Karpas-422 (cell line): ENCODE measurements around the gene HOXD10. TPM values are rescaled to one million over a fixed set of nuclear protein-coding genes. Genes with fewer than 3 reads are reported as not detected.

Experiments
- DNase-seq: peaks from one replicate; pipeline ENCODE4 v3.0.0-alpha.2; 2015
- H2AFZ ChIP-seq: fragments of 200-600 bp; sonication (generic); 2 replicates; pipeline ENCODE4 v1.6.1; 2014; ENCODE audit warnings: antibody characterized with exemption, low read length, mixed read lengths
- H3K27ac ChIP-seq: fragments of 200-600 bp; sonication (generic); 2 replicates; pipeline ENCODE4 v1.5.1; 2014; ENCODE audit warnings: mild to moderate bottlenecking, low read length, moderate library complexity
- H3K27me3 ChIP-seq: fragments of 200-600 bp; sonication (generic); 2 replicates; pipeline ENCODE4 v1.6.1; 2014; ENCODE audit warnings: low read length, mixed read lengths
- H3K36me3 ChIP-seq: fragments of 200-600 bp; sonication (generic); 2 replicates; pipeline ENCODE4 v1.6.1; 2014; ENCODE audit warnings: low read length, mixed read lengths; ENCODE audit not compliant: insufficient read depth
- H3K4me1 ChIP-seq: fragments of 200-600 bp; sonication (generic); 2 replicates; pipeline ENCODE4 v1.6.1; 2014; ENCODE audit warnings: mild to moderate bottlenecking, low read length, mixed read lengths
- H3K4me2 ChIP-seq: fragments of 200-600 bp; sonication (generic); 2 replicates; pipeline ENCODE4 v1.6.1; 2014; ENCODE audit warnings: low read length, low read depth, mild to moderate bottlenecking; ENCODE audit not compliant: poor library complexity, severe bottlenecking
- H3K4me3 ChIP-seq: fragments of 200-600 bp; sonication (generic); 2 replicates; pipeline ENCODE4 v1.5.1; 2014; ENCODE audit warnings: mild to moderate bottlenecking, antibody characterized with exemption, low read length, mixed read lengths
- H3K79me2 ChIP-seq: fragments of 200-600 bp; sonication (generic); 2 replicates; pipeline ENCODE4 v1.6.1; 2014; ENCODE audit warnings: mild to moderate bottlenecking, low read length, mixed read lengths
- H3K9ac ChIP-seq: fragments of 200-600 bp; sonication (generic); 2 replicates; pipeline ENCODE4 v1.6.0; 2014; ENCODE audit warnings: low read length
- H3K9me2 ChIP-seq: fragments of 200-600 bp; sonication (generic), shearing (Covaris generic); replicated peaks from 2 replicates; pipeline ENCODE4 v1.6.0; 2014; ENCODE audit warnings: mild to moderate bottlenecking, low read length, moderate library complexity; ENCODE audit not compliant: insufficient read depth
- H3K9me3 ChIP-seq: fragments of 300-700, 200-600 bp; sonication (generic); 2 replicates; pipeline ENCODE4 v1.6.1; 2014; ENCODE audit warnings: low read length, mixed read lengths
- H4K20me1 ChIP-seq: fragments of 200-600 bp; sonication (generic); 2 replicates; pipeline ENCODE4 v1.6.1; 2014; ENCODE audit warnings: mild to moderate bottlenecking, antibody characterized with exemption, low read length, low read depth; ENCODE audit not compliant: insufficient read depth
- total RNA-seq: library from RNA; depleted of rRNA; stranded (reverse); fragments of >200 nt; shearing (Covaris generic); gene quantifications from 2 replicates; pipeline ENCODE4 v1.2.3, GENCODE V29; 2014; ENCODE audit warnings: low replicate concordance

HOXD10 gene
- total RNA-seq, 1 experiment from 2014 or later = not detected

- DNase-seq = no peak
- no peaks in the 10 kb centered on the region for H3K27me3 ChIP-seq
Measured at GRCh38 chr2:176075481-176075880, 41.1 kb upstream of the HOXD10 start.

DNA sequence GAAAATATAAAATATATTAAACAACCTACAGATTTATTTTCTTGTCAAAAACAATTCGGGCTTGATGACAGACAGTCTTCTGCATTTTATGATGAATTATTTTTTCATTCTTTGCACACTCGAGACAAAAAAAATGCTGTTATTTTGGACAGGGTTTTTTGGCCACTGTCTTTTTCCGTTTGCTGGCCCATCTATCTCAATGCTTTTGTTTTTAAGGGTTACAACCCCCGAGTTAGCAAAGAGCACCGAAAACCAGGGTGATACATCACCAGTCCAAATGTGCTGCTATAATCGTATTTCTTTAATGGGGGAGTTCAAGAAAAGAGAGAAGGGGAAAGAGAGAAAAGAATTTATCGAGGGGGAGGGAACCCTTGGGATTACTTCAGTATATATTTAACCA is 40.5 kb upstream of the HOXD10 start:
- Histone ChIP-seq H4K20me1 (no peaks in the 10 kb centered on the region), H3K36me3 (no peaks in the 10 kb centered on the region), H3K4me1 (no peaks in the 10 kb centered on the region), H3K9me3 (no peaks in the 10 kb centered on the region), H3K4me3 (no peak overlapping the region), H3K27ac (no peak overlapping the region), H3K9me2 (no peaks in the 10 kb centered on the region), H3K27me3 (no peaks in the 10 kb centered on the region), H2AFZ (no peak overlapping the region), H3K79me2 (no peaks in the 10 kb centered on the region), H3K4me2 (no peak overlapping the region), H3K9ac (no peak overlapping the region)
- no peak for DNase-seq

More at GRCh38 chr2:176075481-176075880, 41.1 kb upstream of the HOXD10 start:
- no peak overlapping the region for H3K27ac ChIP-seq
- no peaks in the 10 kb centered on the region for H3K9me2 ChIP-seq
- no peaks in the 10 kb centered on the region for H3K4me1 ChIP-seq
- H3K9ac ChIP-seq = no peak overlapping the region
- H3K36me3 ChIP-seq = no peaks in the 10 kb centered on the region
- H3K4me2 ChIP-seq = no peak overlapping the region
- H3K9me3 ChIP-seq = no peaks in the 10 kb centered on the region
- H3K4me3 ChIP-seq = no peak overlapping the region
- no peaks in the 10 kb centered on the region for H3K79me2 ChIP-seq
- no peak overlapping the region for H2AFZ ChIP-seq
- H4K20me1 ChIP-seq = no peaks in the 10 kb centered on the region

GRCh38 chr2:176076796-176077195 is 39.8 kb upstream of the HOXD10 start:
- Histone ChIP-seq H3K4me2 (no peak overlapping the region), H3K9me2 (no peaks in the 10 kb centered on the region), H3K36me3 (no peaks in the 10 kb centered on the region), H2AFZ (no peak overlapping the region), H3K27ac (no peak overlapping the region), H3K9ac (no peak overlapping the region), H3K27me3 (no peaks in the 10 kb centered on the region), H3K9me3 (no peaks in the 10 kb centered on the region), H4K20me1 (no peaks in the 10 kb centered on the region), H3K4me3 (no peak overlapping the region), H3K79me2 (no peaks in the 10 kb centered on the region), H3K4me1 (no peaks in the 10 kb centered on the region)
- no peak for DNase-seq

GRCh38 chr2:176078541-176079284 is 37.9 kb upstream of the HOXD10 start:
- Histone ChIP-seq H3K4me2 (no peak overlapping the region), H4K20me1 (no peaks in the 10 kb centered on the region), H3K9me2 (no peaks in the 10 kb centered on the region), H3K4me1 (no peaks in the 10 kb centered on the region), H3K79me2 (no peaks in the 10 kb centered on the region), H3K9ac (no peak overlapping the region), H2AFZ (no peak overlapping the region), H3K9me3 (no peaks in the 10 kb centered on the region), H3K36me3 (no peaks in the 10 kb centered on the region), H3K4me3 (no peak overlapping the region), H3K27ac (no peak overlapping the region), H3K27me3 (no peaks in the 10 kb centered on the region)
- DNase-seq = no peak

DNA sequence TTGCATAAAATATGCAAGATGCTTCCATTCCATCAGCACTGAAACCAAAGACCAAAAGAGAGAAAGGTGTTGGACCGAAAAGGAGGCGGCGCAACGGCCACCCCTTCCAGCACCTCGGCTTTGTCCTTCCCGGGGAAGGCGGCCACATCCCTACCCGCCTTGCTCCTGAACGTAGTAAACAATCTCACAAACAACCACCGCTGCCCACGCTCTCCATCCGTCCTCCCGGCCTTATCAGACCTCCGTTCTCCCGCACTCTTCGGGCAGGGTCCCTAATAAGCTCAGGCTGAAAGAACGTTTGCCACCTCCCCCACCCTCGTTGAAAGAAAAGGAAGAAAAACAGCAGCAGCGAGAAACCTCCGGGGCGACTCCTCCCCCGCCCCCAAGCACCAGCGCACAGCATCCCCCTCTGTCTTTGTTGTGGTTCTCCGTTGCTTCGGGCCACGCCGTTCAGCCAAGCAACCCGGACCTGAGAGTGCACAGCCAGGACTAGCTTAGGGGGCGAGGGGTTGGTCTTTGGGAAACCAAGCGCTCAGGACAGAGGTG is 37.2 kb upstream of the HOXD10 start:
- DNase-seq = no peak
- no peaks in the 10 kb centered on the region for H3K4me1 ChIP-seq
- no peak overlapping the region for H3K4me3 ChIP-seq
- no peaks in the 10 kb centered on the region for H3K79me2 ChIP-seq
- H3K9me2 ChIP-seq = no peaks in the 10 kb centered on the region
- no peaks in the 10 kb centered on the region for H3K36me3 ChIP-seq
- H3K9ac ChIP-seq = no peak overlapping the region
- H3K4me2 ChIP-seq = no peak overlapping the region
- H3K27ac ChIP-seq = no peak overlapping the region
- no peaks in the 10 kb centered on the region for H4K20me1 ChIP-seq
- H3K9me3 ChIP-seq = no peaks in the 10 kb centered on the region
- H3K27me3 ChIP-seq = no peaks in the 10 kb centered on the region
- H2AFZ ChIP-seq = no peak overlapping the region

DNA sequence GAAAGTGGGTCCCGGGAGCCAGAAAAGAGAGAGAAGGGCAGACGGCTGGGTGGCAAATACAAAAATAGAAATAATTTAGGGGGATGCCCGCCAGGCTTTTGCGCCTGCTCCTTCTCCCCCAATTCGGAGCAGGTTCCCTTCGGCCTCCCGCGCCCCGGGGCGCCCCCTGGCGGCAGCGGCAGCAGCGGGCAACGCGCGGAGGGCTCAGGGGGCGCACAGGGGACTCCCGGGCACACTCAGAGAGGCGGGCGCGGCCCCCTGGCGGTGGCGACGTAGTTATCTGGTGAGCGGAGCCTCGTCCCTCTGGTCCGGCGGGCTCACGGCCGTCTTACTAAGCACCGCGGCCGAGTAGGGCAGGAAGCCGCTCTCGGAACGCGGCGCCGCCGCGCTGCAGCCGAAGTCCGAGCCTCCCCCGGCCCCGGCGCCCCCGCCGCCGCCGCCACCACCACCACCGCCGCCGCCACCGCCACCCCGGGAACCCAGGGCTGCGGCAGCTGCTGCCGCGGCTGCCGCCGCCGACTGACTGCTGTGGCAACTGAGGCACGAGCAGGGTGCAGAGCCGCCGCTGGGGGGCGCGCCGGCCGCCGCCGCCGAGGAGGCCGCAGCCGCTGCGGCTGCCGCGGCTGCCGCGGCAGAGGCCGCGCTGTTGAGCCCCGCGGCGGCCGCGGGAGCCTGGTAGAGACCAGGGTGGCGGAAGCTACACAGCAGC is 36.6 kb upstream of the HOXD10 start:
- Histone ChIP-seq H3K4me1 (no peaks in the 10 kb centered on the region), H3K4me3 (no peak overlapping the region), H3K9ac (no peak overlapping the region), H3K36me3 (no peaks in the 10 kb centered on the region), H3K79me2 (no peaks in the 10 kb centered on the region), H4K20me1 (no peaks in the 10 kb centered on the region), H3K4me2 (no peak overlapping the region), H3K9me3 (no peaks in the 10 kb centered on the region), H3K9me2 (no peaks in the 10 kb centered on the region), H3K27me3 (no peaks in the 10 kb centered on the region), H2AFZ (no peak overlapping the region), H3K27ac (no peak overlapping the region)
- DNase-seq = no peak

DNA sequence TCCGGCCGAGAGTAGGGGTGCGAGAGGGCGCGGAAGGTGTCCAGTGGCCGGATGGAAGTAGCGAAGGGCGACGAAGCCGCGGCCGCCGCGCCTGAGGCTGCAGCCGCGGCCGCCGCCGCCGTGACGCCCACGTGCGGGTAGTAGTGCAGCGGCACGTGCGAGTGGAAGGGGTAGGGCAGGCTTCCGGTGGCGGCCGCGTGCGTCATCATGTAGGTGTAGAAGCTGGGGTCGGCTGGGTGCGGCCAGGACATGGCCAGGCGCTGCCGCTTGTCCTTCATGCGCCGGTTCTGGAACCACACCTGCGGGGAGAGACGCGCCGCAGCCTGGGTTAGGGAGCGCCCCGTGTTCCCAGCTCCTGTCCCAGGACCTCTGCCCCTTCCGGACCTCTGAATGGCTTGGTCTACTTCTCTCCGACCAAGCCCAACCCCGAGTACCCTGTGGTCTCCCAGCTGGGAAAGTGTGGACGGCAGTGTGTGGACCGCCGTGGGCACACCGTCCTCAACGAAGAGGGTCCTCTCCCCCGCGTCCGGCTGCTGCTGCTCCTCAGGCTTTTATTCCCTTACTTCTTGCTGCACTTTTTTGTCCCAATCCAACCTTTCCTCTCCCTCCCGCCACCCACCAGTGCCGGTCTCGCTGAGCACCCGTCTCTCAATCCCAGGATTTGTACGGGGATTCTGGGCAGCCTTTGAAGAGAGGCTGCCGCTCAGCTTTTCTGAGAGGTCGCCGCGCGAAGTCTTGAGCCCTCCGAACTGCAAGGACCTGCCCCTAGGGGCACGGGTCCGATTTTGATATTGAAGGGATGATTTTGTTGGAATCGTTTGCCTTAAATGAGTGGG is 35.8 kb upstream of the HOXD10 start:
- H3K9ac ChIP-seq = no peak overlapping the region
- H3K4me3 ChIP-seq = no peak overlapping the region
- H2AFZ ChIP-seq = no peak overlapping the region
- H4K20me1 ChIP-seq = no peaks in the 10 kb centered on the region
- H3K4me2 ChIP-seq = no peak overlapping the region
- no peaks in the 10 kb centered on the region for H3K9me2 ChIP-seq
- H3K4me1 ChIP-seq = no peaks in the 10 kb centered on the region
- H3K27ac ChIP-seq = no peak overlapping the region
- no peaks in the 10 kb centered on the region for H3K79me2 ChIP-seq
- no peak for DNase-seq
- H3K9me3 ChIP-seq = no peaks in the 10 kb centered on the region
- H3K27me3 ChIP-seq = no peaks in the 10 kb centered on the region
- no peaks in the 10 kb centered on the region for H3K36me3 ChIP-seq

DNA sequence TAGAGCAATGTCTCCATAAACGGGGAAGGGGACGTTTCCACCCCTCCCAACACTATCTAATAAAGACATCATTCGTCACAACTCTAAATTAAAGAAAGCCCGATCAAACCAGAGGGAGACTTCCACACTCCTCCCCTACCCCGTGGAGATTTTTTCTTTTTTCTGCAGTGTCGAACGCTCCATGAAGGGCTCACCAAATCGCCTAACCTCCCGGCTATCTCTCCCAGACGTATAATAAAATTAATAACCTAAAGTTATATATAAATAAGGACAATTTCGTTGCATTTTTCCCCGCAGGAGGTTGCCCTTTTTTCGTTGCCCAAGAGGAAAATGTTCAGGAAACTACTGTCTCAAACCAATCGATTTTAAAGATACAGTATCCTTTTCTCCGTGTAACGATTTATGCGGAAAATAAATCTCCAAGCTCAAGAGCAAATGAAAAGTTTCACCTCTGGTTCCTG is 35.2 kb upstream of the HOXD10 start:
- Histone ChIP-seq H3K4me2 (no peak overlapping the region), H3K9me2 (no peaks in the 10 kb centered on the region), H3K36me3 (no peaks in the 10 kb centered on the region), H2AFZ (no peak overlapping the region), H3K79me2 (no peaks in the 10 kb centered on the region), H3K9ac (no peak overlapping the region), H3K27ac (no peak overlapping the region), H4K20me1 (no peaks in the 10 kb centered on the region), H3K9me3 (no peaks in the 10 kb centered on the region), H3K27me3 (no peaks in the 10 kb centered on the region), H3K4me3 (no peak overlapping the region), H3K4me1 (no peaks in the 10 kb centered on the region)
- no peak for DNase-seq
